ENCODE data around the gene PPA2. TPM values are rescaled to one million over a fixed set of nuclear protein-coding genes. Genes with fewer than 3 reads are reported as not detected.

The PPA2 gene
- 75.7 and 89.2 TPM in 2 replicates for total RNA-seq

GRCh38 chr4:105473324-105474098 lies at the start of gene PPA2:
Gene PPA2 (minus strand): TSS chr4:105474062. CDS start chr4:105474050, 12 bp downstream.

Small RNA genes within 50 kb of the gene (small RNA-seq; reads per million reads assigned to genes)
- not detected for gene RNU6-553P

Other genes with a start within 250 kb of the PPA2 start
- not detected in 2 replicates for gene ARHGEF38, start 78.6 kb upstream of the PPA2 start, total RNA-seq
- gene INTS12, start 234.6 kb upstream of the PPA2 start, total RNA-seq: 17.5 and 20.0 TPM in 2 replicates
- 9.9 and 10.9 TPM in 2 replicates for gene GSTCD, start 234.7 kb upstream of the PPA2 start, total RNA-seq